ENCODE data around the gene XRCC1.

- no peak for TF ChIP-seq EZH2 (optimal IDR thresholded peaks at IDR 0.05; ENCODE audit: low read depth, low read length)
- TF ChIP-seq CTCF (IDR thresholded peaks at IDR 0.05; ENCODE audit: low read length) = no peak
- no peak for TF ChIP-seq EZH2phosphoT487 (IDR thresholded peaks at IDR 0.05; ENCODE audit: low read length)
Observed at GRCh38 chr19:43562226-43562697, 13.1 kb downstream of the XRCC1 start.
